ENCODE data around the gene COBL. TPM values are rescaled to one million over a fixed set of nuclear protein-coding genes. Genes with fewer than 3 reads are reported as not detected.

The COBL gene
- total and polyA plus RNA-seq, 5 donors from 2014 or later, result 0.03 to 0.59 TPM; not detected in 3

- Mint-ChIP-seq H3K27ac (no peak overlapping the region), H3K9me3 (no peaks in the 10 kb centered on the region), H3K4me3 (no peak overlapping the region), H3K36me3 (no peaks in the 10 kb centered on the region), H3K27me3 (peaks cover 14% of the 10 kb centered on the region), H3K4me1 (no peaks in the 10 kb centered on the region)
- ATAC-seq (ENCODE audit: low read depth in 2 of 2) (no peak), DNase-seq (no peak)
- Histone ChIP-seq H3K36me3 (ENCODE audit: control insufficient read depth, insufficient read depth, low read length) (no peaks in the 10 kb centered on the region), H3K4me3 (ENCODE audit: low read depth, low read length) (no peak overlapping the region), H3K9me3 (ENCODE audit: control insufficient read depth in 2 of 2, low read length in 2 of 2) (no peaks in the 10 kb centered on the region), H3K27ac (ENCODE audit: insufficient read depth, low read length, poor library complexity, severe bottlenecking) (no peak overlapping the region), H3K27me3 (ENCODE audit: control insufficient read depth, insufficient read depth, low read length) (no peaks in the 10 kb centered on the region), H3K4me1 (ENCODE audit: control insufficient read depth, insufficient read depth, low read length, poor library complexity, severe bottlenecking) (no peaks in the 10 kb centered on the region)
Observed at GRCh38 chr7:51067258-51067657, 249.4 kb downstream of the COBL start.

GRCh38 chr7:51066405-51066882 is 250.2 kb downstream of the COBL start:
- no peak overlapping the region for H3K27ac ChIP-seq (ENCODE audit: insufficient read depth, low read length, poor library complexity, severe bottlenecking)
- Mint-ChIP-seq H3K4me1 (no peaks in the 10 kb centered on the region), H3K27ac (no peak overlapping the region), H3K4me3 (no peak overlapping the region), H3K36me3 (no peaks in the 10 kb centered on the region), H3K27me3 (peaks cover 10% of the 10 kb centered on the region), H3K9me3 (no peaks in the 10 kb centered on the region)
- H3K4me1 ChIP-seq (ENCODE audit: control insufficient read depth, insufficient read depth, low read length, poor library complexity, severe bottlenecking), result no peaks in the 10 kb centered on the region
- no peaks in the 10 kb centered on the region for H3K9me3 ChIP-seq (ENCODE audit: control insufficient read depth in 2 of 2, low read length in 2 of 2)
- ATAC-seq (ENCODE audit: low read depth in 2 of 2) (no peak), DNase-seq (no peak)
- H3K27me3 ChIP-seq (ENCODE audit: control insufficient read depth, insufficient read depth, low read length), result no peaks in the 10 kb centered on the region
- no peak overlapping the region for H3K4me3 ChIP-seq (ENCODE audit: low read depth, low read length)
- H3K36me3 ChIP-seq (ENCODE audit: control insufficient read depth, insufficient read depth, low read length), result no peaks in the 10 kb centered on the region

- ATAC-seq (ENCODE audit: low read depth in 2 of 2) (no peak), DNase-seq (no peak)
- H3K36me3 ChIP-seq (ENCODE audit: control insufficient read depth, insufficient read depth, low read length), result no peaks in the 10 kb centered on the region
- no peak overlapping the region for H3K4me3 ChIP-seq (ENCODE audit: low read depth, low read length)
- no peaks in the 10 kb centered on the region for H3K9me3 ChIP-seq (ENCODE audit: control insufficient read depth in 2 of 2, low read length in 2 of 2)
- Mint-ChIP-seq H3K27ac (peak overlapping the region in 1 of 3 donors; percentile 32), H3K4me1 (no peaks in the 10 kb centered on the region), H3K36me3 (no peaks in the 10 kb centered on the region), H3K9me3 (no peaks in the 10 kb centered on the region), H3K4me3 (no peak overlapping the region), H3K27me3 (peaks cover 10% of the 10 kb centered on the region)
- no peak overlapping the region for H3K27ac ChIP-seq (ENCODE audit: insufficient read depth, low read length, poor library complexity, severe bottlenecking)
- H3K27me3 ChIP-seq (ENCODE audit: control insufficient read depth, insufficient read depth, low read length), result no peaks in the 10 kb centered on the region
- H3K4me1 ChIP-seq (ENCODE audit: control insufficient read depth, insufficient read depth, low read length, poor library complexity, severe bottlenecking), result no peaks in the 10 kb centered on the region
Observed at GRCh38 chr7:51065766-51066165, 250.8 kb downstream of the COBL start.

- Histone ChIP-seq H3K9me3 (ENCODE audit: control insufficient read depth in 2 of 2, low read length in 2 of 2) (no peaks in the 10 kb centered on the region), H3K27ac (ENCODE audit: insufficient read depth, low read length, poor library complexity, severe bottlenecking) (no peak overlapping the region), H3K4me3 (ENCODE audit: low read depth, low read length) (no peak overlapping the region), H3K36me3 (ENCODE audit: control insufficient read depth, insufficient read depth, low read length) (no peaks in the 10 kb centered on the region), H3K4me1 (ENCODE audit: control insufficient read depth, insufficient read depth, low read length, poor library complexity, severe bottlenecking) (no peaks in the 10 kb centered on the region), H3K27me3 (ENCODE audit: control insufficient read depth, insufficient read depth, low read length) (no peaks in the 10 kb centered on the region)
- peaks cover 7% of the 10 kb centered on the region for H3K27me3 Mint-ChIP-seq
- H3K4me3 Mint-ChIP-seq, result no peak overlapping the region
- no peaks in the 10 kb centered on the region for H3K4me1 Mint-ChIP-seq
- ATAC-seq (ENCODE audit: low read depth in 2 of 2) (no peak), DNase-seq (no peak)
- H3K9me3 Mint-ChIP-seq, result no peaks in the 10 kb centered on the region
- no peak overlapping the region for H3K27ac Mint-ChIP-seq
- H3K36me3 Mint-ChIP-seq, result no peaks in the 10 kb centered on the region
Observed at GRCh38 chr7:51064688-51065087, 251.9 kb downstream of the COBL start.

GRCh38 chr7:51062222-51062987 is 254.2 kb downstream of the COBL start:
- H3K9me3 Mint-ChIP-seq, result peaks cover 0 to 2% (median 0%) of the 10 kb centered on the region in 7 donors
- H3K27me3 ChIP-seq (ENCODE audit: control insufficient read depth, insufficient read depth, low read length), result no peaks in the 10 kb centered on the region
- no peaks in the 10 kb centered on the region for H3K4me1 Mint-ChIP-seq
- DNase-seq, result no peak
- H3K9me3 ChIP-seq (ENCODE audit: control insufficient read depth in 2 of 2, low read length in 2 of 2), result no peaks in the 10 kb centered on the region
- H3K36me3 Mint-ChIP-seq, result no peaks in the 10 kb centered on the region
- no peak overlapping the region for H3K4me3 ChIP-seq (ENCODE audit: low read depth, low read length)
- H3K27me3 Mint-ChIP-seq, result peaks cover 6% of the 10 kb centered on the region
- H3K36me3 ChIP-seq (ENCODE audit: control insufficient read depth, insufficient read depth, low read length), result no peaks in the 10 kb centered on the region
- H3K4me1 ChIP-seq (ENCODE audit: control insufficient read depth, insufficient read depth, low read length, poor library complexity, severe bottlenecking), result no peaks in the 10 kb centered on the region
- H3K27ac ChIP-seq (ENCODE audit: insufficient read depth, low read length, poor library complexity, severe bottlenecking), result no peak overlapping the region
- no peak overlapping the region for H3K27ac Mint-ChIP-seq
- ATAC-seq (ENCODE audit: low read depth in 2 of 2), result no peak
- no peak overlapping the region for H3K4me3 Mint-ChIP-seq

GRCh38 chr7:51060536-51060935 is 256.1 kb downstream of the COBL start:
- Mint-ChIP-seq H3K27ac (no peak overlapping the region), H3K9me3 (peaks cover 0 to 2% (median 0%) of the 10 kb centered on the region in 7 donors), H3K27me3 (peaks cover 6% of the 10 kb centered on the region), H3K4me1 (no peaks in the 10 kb centered on the region), H3K36me3 (no peaks in the 10 kb centered on the region), H3K4me3 (no peak overlapping the region)
- no peaks in the 10 kb centered on the region for H3K36me3 ChIP-seq (ENCODE audit: control insufficient read depth, insufficient read depth, low read length)
- H3K4me3 ChIP-seq (ENCODE audit: low read depth, low read length), result no peak overlapping the region
- ATAC-seq (ENCODE audit: low read depth in 2 of 2) (no peak), DNase-seq (no peak)
- H3K27ac ChIP-seq (ENCODE audit: insufficient read depth, low read length, poor library complexity, severe bottlenecking), result no peak overlapping the region
- no peaks in the 10 kb centered on the region for H3K4me1 ChIP-seq (ENCODE audit: control insufficient read depth, insufficient read depth, low read length, poor library complexity, severe bottlenecking)
- no peaks in the 10 kb centered on the region for H3K27me3 ChIP-seq (ENCODE audit: control insufficient read depth, insufficient read depth, low read length)
- no peaks in the 10 kb centered on the region for H3K9me3 ChIP-seq (ENCODE audit: control insufficient read depth in 2 of 2, low read length in 2 of 2)

- H3K27ac Mint-ChIP-seq, result no peak overlapping the region
- no peak for ATAC-seq (ENCODE audit: low read depth in 2 of 2)
- H3K27me3 Mint-ChIP-seq, result peaks cover 5% of the 10 kb centered on the region
- no peaks in the 10 kb centered on the region for H3K36me3 Mint-ChIP-seq
- Histone ChIP-seq H3K27me3 (ENCODE audit: control insufficient read depth, insufficient read depth, low read length) (no peaks in the 10 kb centered on the region), H3K4me3 (ENCODE audit: low read depth, low read length) (no peak overlapping the region), H3K36me3 (ENCODE audit: control insufficient read depth, insufficient read depth, low read length) (no peaks in the 10 kb centered on the region), H3K9me3 (ENCODE audit: control insufficient read depth in 2 of 2, low read length in 2 of 2) (no peaks in the 10 kb centered on the region), H3K4me1 (ENCODE audit: control insufficient read depth, insufficient read depth, low read length, poor library complexity, severe bottlenecking) (no peaks in the 10 kb centered on the region), H3K27ac (ENCODE audit: insufficient read depth, low read length, poor library complexity, severe bottlenecking) (no peak overlapping the region)
- no peak for DNase-seq
- H3K9me3 Mint-ChIP-seq, result peaks cover 0 to 2% (median 0%) of the 10 kb centered on the region in 7 donors
- H3K4me3 Mint-ChIP-seq, result no peak overlapping the region
- H3K4me1 Mint-ChIP-seq, result no peaks in the 10 kb centered on the region
Observed at GRCh38 chr7:51059504-51060142, 257.0 kb downstream of the COBL start.

- Mint-ChIP-seq H3K4me1 (no peaks in the 10 kb centered on the region), H3K9me3 (peaks cover 0 to 2% (median 0%) of the 10 kb centered on the region in 7 donors), H3K36me3 (no peaks in the 10 kb centered on the region), H3K27me3 (no peaks in the 10 kb centered on the region), H3K27ac (no peak overlapping the region), H3K4me3 (no peak overlapping the region)
- H3K9me3 ChIP-seq (ENCODE audit: control insufficient read depth in 2 of 2, low read length in 2 of 2), result no peaks in the 10 kb centered on the region
- no peaks in the 10 kb centered on the region for H3K4me1 ChIP-seq (ENCODE audit: control insufficient read depth, insufficient read depth, low read length, poor library complexity, severe bottlenecking)
- no peak for DNase-seq
- no peaks in the 10 kb centered on the region for H3K36me3 ChIP-seq (ENCODE audit: control insufficient read depth, insufficient read depth, low read length)
- no peak for ATAC-seq (ENCODE audit: low read depth in 2 of 2)
- H3K27ac ChIP-seq (ENCODE audit: insufficient read depth, low read length, poor library complexity, severe bottlenecking), result no peak overlapping the region
- no peaks in the 10 kb centered on the region for H3K27me3 ChIP-seq (ENCODE audit: control insufficient read depth, insufficient read depth, low read length)
- no peak overlapping the region for H3K4me3 ChIP-seq (ENCODE audit: low read depth, low read length)
Observed at GRCh38 chr7:51058764-51059163, 257.8 kb downstream of the COBL start.
